ENCODE measurements around the gene MAP3K8. TPM values are rescaled to one million over a fixed set of nuclear protein-coding genes. Genes with fewer than 3 reads are reported as not detected.

MAP3K8 gene
- polyA plus RNA-seq, 1 donor from 2014 or later, result 1.5 TPM

GRCh38 chr10:30509508-30509907 is 75.5 kb downstream of the MAP3K8 start:
- Histone ChIP-seq H2AFZ (ENCODE audit: low read depth, low read length) (no peak overlapping the region), H3K9me2 (ENCODE audit: insufficient read depth, low read length) (no peaks in the 10 kb centered on the region), H3K79me2 (replicated peaks; ENCODE audit: insufficient read depth, low read length) (no peaks in the 10 kb centered on the region), H4K20me1 (ENCODE audit: insufficient read depth) (no peaks in the 10 kb centered on the region), H3K4me2 (ENCODE audit: low read length) (no peak overlapping the region), H3K36me3 (ENCODE audit: insufficient read depth, low read length) (no peaks in the 10 kb centered on the region), H3K9me3 (ENCODE audit: low read length) (no peaks in the 10 kb centered on the region), H3K9ac (ENCODE audit: low read length) (no peak overlapping the region), H3F3A (ENCODE audit: insufficient read depth, low read length, poor library complexity, severe bottlenecking) (no peaks in the 10 kb centered on the region), H3K4me3 (ENCODE audit: low read length) (no peak overlapping the region), H3K27ac (ENCODE audit: low read length) (no peak overlapping the region), H3K27me3 (ENCODE audit: insufficient read depth, low read depth, low read length) (no peaks in the 10 kb centered on the region)
- TF ChIP-seq EZH2 (IDR thresholded peaks at IDR 0.05; ENCODE audit: borderline replicate concordance, insufficient read depth, low read length, poor library complexity, severe bottlenecking) (no peak), EP300 (conservative IDR thresholded peaks at IDR 0.05; ENCODE audit: poor library complexity, severe bottlenecking) (no peak), RAD21 (conservative IDR thresholded peaks at IDR 0.05) (no peak), SMC3 (conservative IDR thresholded peaks at IDR 0.05; ENCODE audit: poor library complexity) (no peak), TAF1 (IDR thresholded peaks at IDR 0.05; ENCODE audit: low read depth) (no peak), MXI1 (conservative IDR thresholded peaks at IDR 0.05; ENCODE audit: poor library complexity, severe bottlenecking) (no peak), POLR2AphosphoS5 (IDR thresholded peaks at IDR 0.05) (no peak), REST (IDR thresholded peaks at IDR 0.05; ENCODE audit: borderline replicate concordance) (no peak)
- TF ChIP-seq, protein P1, sequence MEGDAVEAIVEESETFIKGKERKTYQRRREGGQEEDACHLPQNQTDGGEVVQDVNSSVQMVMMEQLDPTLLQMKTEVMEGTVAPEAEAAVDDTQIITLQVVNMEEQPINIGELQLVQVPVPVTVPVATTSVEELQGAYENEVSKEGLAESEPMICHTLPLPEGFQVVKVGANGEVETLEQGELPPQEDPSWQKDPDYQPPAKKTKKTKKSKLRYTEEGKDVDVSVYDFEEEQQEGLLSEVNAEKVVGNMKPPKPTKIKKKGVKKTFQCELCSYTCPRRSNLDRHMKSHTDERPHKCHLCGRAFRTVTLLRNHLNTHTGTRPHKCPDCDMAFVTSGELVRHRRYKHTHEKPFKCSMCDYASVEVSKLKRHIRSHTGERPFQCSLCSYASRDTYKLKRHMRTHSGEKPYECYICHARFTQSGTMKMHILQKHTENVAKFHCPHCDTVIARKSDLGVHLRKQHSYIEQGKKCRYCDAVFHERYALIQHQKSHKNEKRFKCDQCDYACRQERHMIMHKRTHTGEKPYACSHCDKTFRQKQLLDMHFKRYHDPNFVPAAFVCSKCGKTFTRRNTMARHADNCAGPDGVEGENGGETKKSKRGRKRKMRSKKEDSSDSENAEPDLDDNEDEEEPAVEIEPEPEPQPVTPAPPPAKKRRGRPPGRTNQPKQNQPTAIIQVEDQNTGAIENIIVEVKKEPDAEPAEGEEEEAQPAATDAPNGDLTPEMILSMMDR (IDR thresholded peaks at IDR 0.05; ENCODE audit: poor library complexity, severe bottlenecking), result no peak

DNA sequence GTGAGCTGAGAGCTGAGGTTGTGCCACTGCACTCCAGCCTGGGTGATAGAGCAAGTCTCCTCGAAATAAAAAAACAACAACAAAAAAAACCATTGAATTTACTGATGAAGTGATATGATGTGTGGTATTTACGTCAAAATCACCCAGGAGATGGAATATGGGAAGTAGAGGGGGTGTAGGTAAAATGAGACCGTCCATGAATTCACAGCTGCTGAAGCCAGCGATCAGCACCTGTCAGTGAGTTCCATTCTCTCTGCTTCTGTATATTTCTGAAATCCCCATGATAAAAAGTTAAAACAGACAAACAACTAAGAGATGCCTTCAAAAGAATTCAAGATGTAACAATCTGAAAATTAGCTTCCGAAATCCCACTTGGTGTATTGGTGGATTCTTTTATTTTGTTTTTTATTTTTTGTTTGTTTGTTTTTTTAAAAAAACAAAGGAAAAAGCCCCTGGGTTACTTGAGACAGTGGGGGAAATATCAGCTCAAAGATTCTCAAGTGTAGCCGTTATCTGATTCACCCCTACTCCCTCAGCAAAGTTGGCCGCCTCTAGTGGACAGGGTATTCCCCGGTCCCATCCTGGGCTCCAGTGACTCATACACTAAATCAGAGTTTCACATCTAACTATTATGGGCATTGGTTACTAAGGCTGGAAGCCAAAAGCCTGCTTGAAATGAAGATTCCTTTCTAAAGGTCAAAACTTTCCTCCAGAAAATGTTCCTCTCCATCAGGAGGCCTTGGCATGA is 76.4 kb downstream of the MAP3K8 start:
- Histone ChIP-seq H2AFZ (ENCODE audit: low read depth, low read length) (no peak overlapping the region), H3K79me2 (replicated peaks; ENCODE audit: insufficient read depth, low read length) (no peaks in the 10 kb centered on the region), H3K4me2 (ENCODE audit: low read length) (no peak overlapping the region)

More for the DNA sequence above, 76.4 kb downstream of the MAP3K8 start:
- no peak overlapping the region for H3K9ac ChIP-seq (ENCODE audit: low read length)
- H3K9me3 ChIP-seq (ENCODE audit: low read length), result no peaks in the 10 kb centered on the region
- no peaks in the 10 kb centered on the region for H4K20me1 ChIP-seq (ENCODE audit: insufficient read depth)
- H3K27ac ChIP-seq (ENCODE audit: low read length), result no peak overlapping the region
- no peaks in the 10 kb centered on the region for H3K9me2 ChIP-seq (ENCODE audit: insufficient read depth, low read length)
- H3K4me3 ChIP-seq (ENCODE audit: low read length), result no peak overlapping the region
- no peak for TF ChIP-seq MXI1 (conservative IDR thresholded peaks at IDR 0.05; ENCODE audit: poor library complexity, severe bottlenecking)
- TF ChIP-seq SMC3 (conservative IDR thresholded peaks at IDR 0.05; ENCODE audit: poor library complexity), result no peak
- no peak for TF ChIP-seq EZH2 (IDR thresholded peaks at IDR 0.05; ENCODE audit: borderline replicate concordance, insufficient read depth, low read length, poor library complexity, severe bottlenecking)
- TF ChIP-seq RAD21 (conservative IDR thresholded peaks at IDR 0.05), result no peak
- TF ChIP-seq, protein P1 (IDR thresholded peaks at IDR 0.05; ENCODE audit: poor library complexity, severe bottlenecking), result no peak
- no peak for TF ChIP-seq POLR2AphosphoS5 (IDR thresholded peaks at IDR 0.05)
- no peak for TF ChIP-seq REST (IDR thresholded peaks at IDR 0.05; ENCODE audit: borderline replicate concordance)
- TF ChIP-seq EP300 (conservative IDR thresholded peaks at IDR 0.05; ENCODE audit: poor library complexity, severe bottlenecking), result no peak
- TF ChIP-seq TAF1 (IDR thresholded peaks at IDR 0.05; ENCODE audit: low read depth), result no peak
- no peaks in the 10 kb centered on the region for H3K36me3 ChIP-seq (ENCODE audit: insufficient read depth, low read length)
- H3F3A ChIP-seq (ENCODE audit: insufficient read depth, low read length, poor library complexity, severe bottlenecking), result no peaks in the 10 kb centered on the region
- H3K27me3 ChIP-seq (ENCODE audit: insufficient read depth, low read depth, low read length), result no peaks in the 10 kb centered on the region
